Keratinocyte (primary cell): ENCODE data around the gene KRT27.

Experiments
- EZH2 ChIP-seq: IDR thresholded peaks from one replicate; pipeline ENCODE4 v1.6.1; 2012; ENCODE audit warnings: inconsistent platforms, mild to moderate bottlenecking, low read length, moderate library complexity
- TF ChIP-seq, protein P1 (sequence below), 3 experiments: IDR thresholded peaks in 1 of 3; conservative IDR thresholded peaks in 1 of 3; optimal IDR thresholded peaks in 1 of 3; 2 replicates in 2 of 3; 3 replicates in 1 of 3; pipeline versions ENCODE3 to v1.5.1; 2011; ENCODE audit warnings: low read length in 3 of 3, mild to moderate bottlenecking in 3 of 3, moderate library complexity in 2 of 3, control low read depth in 1 of 3, inconsistent platforms in 1 of 3; ENCODE audit not compliant: insufficient read depth in 2 of 3; ENCODE audit errors: extremely low read depth in 1 of 3

DNA sequence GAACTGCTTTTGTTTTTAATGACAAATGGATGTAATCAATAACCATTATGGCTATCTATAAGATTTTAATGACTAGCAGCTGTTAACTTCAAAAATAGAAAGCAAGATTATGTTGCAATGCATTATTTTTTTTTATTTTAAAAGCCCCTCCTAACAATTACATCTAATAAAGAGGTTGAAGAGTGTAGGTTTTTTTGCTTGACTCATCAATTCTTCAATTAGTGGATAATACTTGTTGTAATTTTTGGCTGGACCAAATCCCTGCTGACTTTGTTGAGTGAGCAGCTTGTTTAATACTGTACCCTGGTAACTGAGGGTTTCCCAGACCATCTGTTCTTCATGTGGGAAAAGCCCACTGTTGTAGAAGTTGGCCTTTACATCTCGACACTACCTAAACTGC is 51.4 kb downstream of the KRT27 start:
- TF ChIP-seq, protein P1, sequence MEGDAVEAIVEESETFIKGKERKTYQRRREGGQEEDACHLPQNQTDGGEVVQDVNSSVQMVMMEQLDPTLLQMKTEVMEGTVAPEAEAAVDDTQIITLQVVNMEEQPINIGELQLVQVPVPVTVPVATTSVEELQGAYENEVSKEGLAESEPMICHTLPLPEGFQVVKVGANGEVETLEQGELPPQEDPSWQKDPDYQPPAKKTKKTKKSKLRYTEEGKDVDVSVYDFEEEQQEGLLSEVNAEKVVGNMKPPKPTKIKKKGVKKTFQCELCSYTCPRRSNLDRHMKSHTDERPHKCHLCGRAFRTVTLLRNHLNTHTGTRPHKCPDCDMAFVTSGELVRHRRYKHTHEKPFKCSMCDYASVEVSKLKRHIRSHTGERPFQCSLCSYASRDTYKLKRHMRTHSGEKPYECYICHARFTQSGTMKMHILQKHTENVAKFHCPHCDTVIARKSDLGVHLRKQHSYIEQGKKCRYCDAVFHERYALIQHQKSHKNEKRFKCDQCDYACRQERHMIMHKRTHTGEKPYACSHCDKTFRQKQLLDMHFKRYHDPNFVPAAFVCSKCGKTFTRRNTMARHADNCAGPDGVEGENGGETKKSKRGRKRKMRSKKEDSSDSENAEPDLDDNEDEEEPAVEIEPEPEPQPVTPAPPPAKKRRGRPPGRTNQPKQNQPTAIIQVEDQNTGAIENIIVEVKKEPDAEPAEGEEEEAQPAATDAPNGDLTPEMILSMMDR (optimal IDR thresholded peaks at IDR 0.05 in 1 of 3, IDR thresholded peaks at IDR 0.05 in 1 of 3, conservative IDR thresholded peaks at IDR 0.05 in 1 of 3; ENCODE audit: extremely low read depth in 1 of 3, insufficient read depth in 2 of 3, low read length in 3 of 3) = no peak
- no peak for TF ChIP-seq EZH2
